ENCODE measurements around the gene CD86.

CD86 gene

DNA sequence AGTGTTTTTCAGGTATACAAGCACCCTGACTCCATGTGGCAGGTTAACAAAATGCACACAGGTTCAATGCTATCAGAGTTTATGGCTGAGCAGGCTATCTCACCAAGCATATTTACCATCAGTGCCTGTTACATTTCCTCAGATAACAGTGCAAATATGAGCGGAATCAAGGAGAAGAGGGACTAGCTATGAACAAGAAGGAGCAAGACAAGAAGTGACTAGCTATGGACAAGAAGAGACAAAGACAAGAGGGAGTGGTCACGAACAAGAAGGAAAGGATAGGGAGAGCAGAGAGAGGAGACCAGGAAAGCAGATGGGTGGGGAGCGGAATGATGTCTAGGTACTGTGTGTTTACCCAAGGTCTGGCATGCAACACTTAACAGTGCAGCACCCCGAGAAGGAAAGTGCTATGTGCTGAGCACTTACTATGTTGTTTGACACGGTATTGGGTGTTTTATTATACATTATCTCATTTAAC lies 41.7 kb upstream of the CD86 start:
- no peak overlapping the region; the same call in 1 of the 2 replicates for H3K4me3 ChIP-seq (ENCODE audit: low read depth, low read length)
- DNase-seq (ENCODE audit: low read depth) = no peak
- TF ChIP-seq, protein P1, sequence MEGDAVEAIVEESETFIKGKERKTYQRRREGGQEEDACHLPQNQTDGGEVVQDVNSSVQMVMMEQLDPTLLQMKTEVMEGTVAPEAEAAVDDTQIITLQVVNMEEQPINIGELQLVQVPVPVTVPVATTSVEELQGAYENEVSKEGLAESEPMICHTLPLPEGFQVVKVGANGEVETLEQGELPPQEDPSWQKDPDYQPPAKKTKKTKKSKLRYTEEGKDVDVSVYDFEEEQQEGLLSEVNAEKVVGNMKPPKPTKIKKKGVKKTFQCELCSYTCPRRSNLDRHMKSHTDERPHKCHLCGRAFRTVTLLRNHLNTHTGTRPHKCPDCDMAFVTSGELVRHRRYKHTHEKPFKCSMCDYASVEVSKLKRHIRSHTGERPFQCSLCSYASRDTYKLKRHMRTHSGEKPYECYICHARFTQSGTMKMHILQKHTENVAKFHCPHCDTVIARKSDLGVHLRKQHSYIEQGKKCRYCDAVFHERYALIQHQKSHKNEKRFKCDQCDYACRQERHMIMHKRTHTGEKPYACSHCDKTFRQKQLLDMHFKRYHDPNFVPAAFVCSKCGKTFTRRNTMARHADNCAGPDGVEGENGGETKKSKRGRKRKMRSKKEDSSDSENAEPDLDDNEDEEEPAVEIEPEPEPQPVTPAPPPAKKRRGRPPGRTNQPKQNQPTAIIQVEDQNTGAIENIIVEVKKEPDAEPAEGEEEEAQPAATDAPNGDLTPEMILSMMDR (IDR thresholded peaks at IDR 0.05; ENCODE audit: insufficient read depth, low read depth, low read length, missing control alignments) = no peak

DNA sequence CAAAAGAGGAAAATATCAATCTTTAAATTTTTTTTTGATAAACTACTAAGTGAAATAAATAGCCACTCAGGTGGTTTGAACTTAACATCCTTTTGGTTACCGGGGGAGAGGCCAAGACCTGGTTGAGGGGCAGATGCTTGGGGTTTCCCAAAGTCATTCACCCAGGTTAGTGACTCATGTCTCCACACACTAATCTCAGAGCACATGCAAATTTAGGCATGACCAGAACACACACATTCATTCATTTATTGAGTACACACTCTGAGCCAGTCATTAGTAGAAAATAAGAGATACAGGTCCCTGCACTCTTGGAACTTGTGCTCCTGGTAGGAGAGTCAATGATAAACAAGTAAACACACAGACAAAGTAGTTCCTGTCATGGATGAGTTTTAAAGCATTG lies 40.4 kb upstream of the CD86 start:
- no peak overlapping the region for H3K4me3 ChIP-seq (ENCODE audit: low read depth, low read length)
- TF ChIP-seq, protein P1 (IDR thresholded peaks at IDR 0.05; ENCODE audit: insufficient read depth, low read depth, low read length, missing control alignments) = no peak
- DNase-seq (ENCODE audit: low read depth) = peak; percentile 92

DNA sequence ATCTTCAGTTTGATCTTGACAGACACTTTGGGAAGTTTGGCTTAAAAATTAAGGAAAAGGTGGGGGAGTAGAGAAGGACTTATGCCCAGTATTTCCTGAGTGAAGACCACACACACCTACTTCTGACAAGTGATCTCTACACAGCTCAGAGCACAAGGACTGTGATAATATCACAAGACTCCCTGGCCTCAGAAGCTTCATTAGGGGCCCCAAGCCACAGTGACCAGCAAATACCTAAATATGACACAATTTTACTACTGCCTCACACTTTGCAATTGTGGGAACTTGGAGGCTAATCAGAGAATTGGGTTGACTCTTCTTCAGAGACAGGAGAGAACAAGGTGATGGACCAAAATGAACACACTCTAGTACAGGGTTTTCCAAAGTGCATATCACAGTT lies 35.7 kb upstream of the CD86 start:
- TF ChIP-seq, protein P1 (IDR thresholded peaks at IDR 0.05; ENCODE audit: insufficient read depth, low read depth, low read length, missing control alignments) = no peak
- no peak overlapping the region for H3K4me3 ChIP-seq (ENCODE audit: low read depth, low read length)
- DNase-seq (ENCODE audit: low read depth) = peak; percentile 58

DNA sequence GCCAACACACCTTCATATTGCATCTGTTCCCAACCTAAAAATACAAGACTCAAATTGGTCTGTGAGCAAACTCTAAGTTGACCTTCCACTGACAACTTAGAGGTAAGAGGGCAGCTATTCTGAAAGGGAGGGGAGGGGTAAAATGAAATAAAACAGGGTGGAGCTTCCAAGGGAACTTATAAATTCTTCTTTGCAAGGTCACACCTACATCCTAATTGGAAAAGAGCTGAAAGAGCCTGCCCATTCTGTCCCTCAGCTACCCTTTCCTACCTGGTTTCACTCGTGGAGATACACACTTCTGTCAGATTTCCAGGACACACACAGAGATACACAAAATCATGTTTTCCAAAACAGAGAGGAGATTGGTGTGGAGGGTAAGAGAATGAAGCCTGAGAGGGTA lies 34.1 kb upstream of the CD86 start:
- TF ChIP-seq, protein P1 (IDR thresholded peaks at IDR 0.05; ENCODE audit: insufficient read depth, low read depth, low read length, missing control alignments) = no peak
- peak overlapping the region; percentile 54 for H3K4me3 ChIP-seq (ENCODE audit: low read depth, low read length)
- no peak for DNase-seq (ENCODE audit: low read depth)

DNA sequence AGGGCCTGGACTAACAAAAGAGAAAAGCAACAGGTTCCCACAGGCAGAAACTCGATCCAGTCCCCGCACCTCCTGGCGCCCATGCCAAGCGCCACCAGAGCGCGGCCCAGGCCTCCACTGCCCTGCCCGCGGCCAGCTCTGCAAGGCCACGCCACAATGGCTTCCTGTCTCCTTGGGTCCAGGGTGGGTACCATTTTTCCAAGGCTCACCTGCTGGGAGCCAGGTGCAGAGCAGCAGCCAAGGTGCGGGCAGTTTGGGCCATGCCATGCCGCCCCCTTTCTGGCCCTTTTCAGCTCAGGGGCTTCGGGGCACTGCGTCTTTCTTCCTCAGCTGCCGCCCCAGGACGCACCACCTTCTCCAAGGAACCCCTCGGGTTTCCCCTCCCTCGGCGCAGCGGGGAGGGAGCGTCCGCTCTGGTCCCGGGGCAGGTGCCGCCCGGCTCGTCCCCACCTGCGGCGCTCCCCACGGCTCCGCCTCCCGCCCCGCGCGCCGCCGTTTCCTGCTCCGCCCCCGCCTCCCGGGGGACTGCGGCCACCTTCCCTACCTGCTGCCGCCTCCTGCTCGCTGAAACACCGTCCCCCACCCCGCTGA lies 33.3 kb upstream of the CD86 start, which contains the start of gene ILDR1:
Gene ILDR1 (minus strand): TSS at position 437 of the 591 bp plus-strand sequence. CDS start 170 bp downstream, at position 267.
- H3K4me3 ChIP-seq (ENCODE audit: low read depth, low read length) = peak within 1 kb of the TSS; percentile 54
- DNase-seq (ENCODE audit: low read depth) = peak; percentile 72
- TF ChIP-seq, protein P1 (IDR thresholded peaks at IDR 0.05; ENCODE audit: insufficient read depth, low read depth, low read length, missing control alignments) = no peak

DNA sequence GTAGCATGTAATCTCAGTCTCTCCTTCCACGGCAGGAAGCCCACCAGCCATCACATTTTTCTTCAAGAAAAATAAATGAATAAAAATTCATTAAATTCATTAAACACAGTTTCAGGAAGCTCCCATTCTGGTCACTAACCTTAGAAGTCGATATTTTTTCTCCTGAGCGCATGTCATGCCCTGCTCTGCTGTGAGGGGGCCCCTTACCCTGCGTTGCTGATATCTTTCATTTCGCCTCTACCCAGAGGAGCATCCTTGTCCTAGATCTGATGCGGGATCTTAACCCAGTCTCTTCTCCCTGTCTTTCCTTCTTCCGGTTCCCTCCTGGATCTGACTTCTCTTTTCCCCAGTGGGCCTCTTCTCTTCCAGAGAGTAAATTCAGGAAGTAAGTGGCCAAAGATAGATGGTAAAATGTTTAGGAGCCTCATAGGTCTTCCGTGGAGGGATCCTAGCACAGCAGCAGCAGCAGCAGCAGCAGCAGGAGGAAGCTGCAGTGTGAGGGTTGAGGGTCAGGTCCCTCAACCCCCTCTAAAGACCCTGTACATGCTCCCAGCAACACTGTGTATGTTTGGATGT lies 31.7 kb upstream of the CD86 start:
- TF ChIP-seq, protein P1 (IDR thresholded peaks at IDR 0.05; ENCODE audit: insufficient read depth, low read depth, low read length, missing control alignments) = no peak
- DNase-seq (ENCODE audit: low read depth) = no peak
- H3K4me3 ChIP-seq (ENCODE audit: low read depth, low read length) = no peak overlapping the region

All from GM12865 (cell line).